Endodermal cell (in vitro differentiated cells): ENCODE data around the gene GRK1. TPM values are rescaled to one million over a fixed set of nuclear protein-coding genes. Genes with fewer than 3 reads are reported as not detected.

Source experiments
- DNase-seq: peaks from one replicate; pipeline ENCODE4 v3.0.0-alpha.2; 2017
- H3K27ac ChIP-seq: 2 replicates; pipeline ENCODE4 v1.5.1; 2013; ENCODE audit warnings: mild to moderate bottlenecking, low read depth, low read length, moderate library complexity
- H3K27me3 ChIP-seq: 2 replicates; pipeline ENCODE4 v1.6.1; 2013; ENCODE audit warnings: mild to moderate bottlenecking, low read length, moderate library complexity; ENCODE audit not compliant: insufficient read depth, control insufficient read depth, poor library complexity, severe bottlenecking
- H3K36me3 ChIP-seq: 2 replicates; pipeline ENCODE4 v1.7.0; 2013; ENCODE audit warnings: mild to moderate bottlenecking, low read length, moderate library complexity; ENCODE audit not compliant: control insufficient read depth, insufficient read depth
- H3K4me1 ChIP-seq: one replicate; pipeline ENCODE4 v1.7.0; 2013; ENCODE audit warnings: low read length; ENCODE audit not compliant: control insufficient read depth, insufficient read depth
- H3K4me3 ChIP-seq: 2 replicates; pipeline ENCODE4 v1.5.1; 2013; ENCODE audit warnings: mild to moderate bottlenecking, low read length, moderate library complexity
- H3K9ac ChIP-seq: 2 replicates; pipeline ENCODE4 v1.6.1; 2013; ENCODE audit warnings: mild to moderate bottlenecking, low read length, moderate library complexity; ENCODE audit not compliant: poor library complexity, severe bottlenecking; ENCODE audit errors: extremely low read depth
- H3K9me3 ChIP-seq: 2 replicates; pipeline ENCODE4 v1.6.1; 2013; ENCODE audit warnings: mild to moderate bottlenecking, low read length, moderate library complexity; ENCODE audit not compliant: control insufficient read depth
- H3K27ac Mint-ChIP-seq: 2 replicates; pipeline ENCODE4 v1.8.0; 2020; ENCODE audit warnings: mixed read lengths
- H3K27me3 Mint-ChIP-seq: 2 replicates; pipeline ENCODE4 v1.8.0; 2021; ENCODE audit warnings: mild to moderate bottlenecking, mixed read lengths; ENCODE audit not compliant: insufficient read depth
- H3K36me3 Mint-ChIP-seq: 2 replicates; pipeline ENCODE4 v1.8.0; 2020; ENCODE audit warnings: low read depth, mixed read lengths
- H3K4me1 Mint-ChIP-seq: 2 replicates; pipeline ENCODE4 v1.8.0; 2020; ENCODE audit warnings: mixed read lengths
- H3K4me3 Mint-ChIP-seq: 2 replicates; pipeline ENCODE4 v1.8.0; 2020; ENCODE audit warnings: mild to moderate bottlenecking, moderate library complexity, mixed read lengths
- H3K9me3 Mint-ChIP-seq: 2 replicates; pipeline ENCODE4 v1.8.0; 2020; ENCODE audit warnings: mild to moderate bottlenecking, mixed read lengths
- WGBS, 2 experiments: methylation state at CpG; one replicate each; pipeline versions ENCODE4 v1.1.5 to v1.1.7; 2013; ENCODE audit warnings: missing lambda C conversion rate in 2 of 2, mixed read lengths in 1 of 2; ENCODE audit not compliant: insufficient coverage in 1 of 2, insufficient read length in 1 of 2; 5-methylcytosine and 5-hydroxymethylcytosine counted together
- total RNA-seq, 2 donors: library from RNA; stranded (reverse); fragmentation: NEBNext Ultra II Directional in 1 of 2; extraction: Animal tissue kit (Norgen Biotek cat#: 25700) in 1 of 2; gene quantifications; 2 replicates in 1 of 2; 3 replicates in 1 of 2; pipeline ENCODE4 v1.2.1, GENCODE V29; 2021
- TF ChIP-seq, protein P1 (sequence below): fragments of 200-600 bp; sonication (generic); conservative IDR thresholded peaks from 2 replicates; pipeline ENCODE4 v1.5.0; 2021; ENCODE audit warnings: antibody characterized with exemption, mild to moderate bottlenecking

Gene GRK1
- total RNA-seq, 2 donors from 2014 or later: 1.7 to 2.5 TPM

- no peaks in the 10 kb centered on the region for H3K36me3 ChIP-seq
- no peaks in the 10 kb centered on the region for H3K9me3 Mint-ChIP-seq
- no peaks in the 10 kb centered on the region for H3K27me3 ChIP-seq
- peaks cover 2% of the 10 kb centered on the region for H3K27me3 Mint-ChIP-seq
- no peaks in the 10 kb centered on the region for H3K9me3 ChIP-seq
- H3K9ac ChIP-seq: no peak overlapping the region
- H3K27ac Mint-ChIP-seq: no peak overlapping the region
- DNase-seq: no peak
- TF ChIP-seq, protein P1, sequence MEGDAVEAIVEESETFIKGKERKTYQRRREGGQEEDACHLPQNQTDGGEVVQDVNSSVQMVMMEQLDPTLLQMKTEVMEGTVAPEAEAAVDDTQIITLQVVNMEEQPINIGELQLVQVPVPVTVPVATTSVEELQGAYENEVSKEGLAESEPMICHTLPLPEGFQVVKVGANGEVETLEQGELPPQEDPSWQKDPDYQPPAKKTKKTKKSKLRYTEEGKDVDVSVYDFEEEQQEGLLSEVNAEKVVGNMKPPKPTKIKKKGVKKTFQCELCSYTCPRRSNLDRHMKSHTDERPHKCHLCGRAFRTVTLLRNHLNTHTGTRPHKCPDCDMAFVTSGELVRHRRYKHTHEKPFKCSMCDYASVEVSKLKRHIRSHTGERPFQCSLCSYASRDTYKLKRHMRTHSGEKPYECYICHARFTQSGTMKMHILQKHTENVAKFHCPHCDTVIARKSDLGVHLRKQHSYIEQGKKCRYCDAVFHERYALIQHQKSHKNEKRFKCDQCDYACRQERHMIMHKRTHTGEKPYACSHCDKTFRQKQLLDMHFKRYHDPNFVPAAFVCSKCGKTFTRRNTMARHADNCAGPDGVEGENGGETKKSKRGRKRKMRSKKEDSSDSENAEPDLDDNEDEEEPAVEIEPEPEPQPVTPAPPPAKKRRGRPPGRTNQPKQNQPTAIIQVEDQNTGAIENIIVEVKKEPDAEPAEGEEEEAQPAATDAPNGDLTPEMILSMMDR: no peak
- H3K4me1 ChIP-seq: no peaks in the 10 kb centered on the region
- H3K4me3 Mint-ChIP-seq: no peak overlapping the region
- H3K4me1 Mint-ChIP-seq: no peaks in the 10 kb centered on the region
- H3K36me3 Mint-ChIP-seq: no peaks in the 10 kb centered on the region
- 87 to 92% methylated on average over 15 to 22 of the region's 22 CpGs for WGBS, 2 experiments
- no peak overlapping the region for H3K27ac ChIP-seq
- no peak overlapping the region for H3K4me3 ChIP-seq
These were observed 72.7 kb downstream of the GRK1 start for GRCh38 chr13:113739527-113740285.

DNA sequence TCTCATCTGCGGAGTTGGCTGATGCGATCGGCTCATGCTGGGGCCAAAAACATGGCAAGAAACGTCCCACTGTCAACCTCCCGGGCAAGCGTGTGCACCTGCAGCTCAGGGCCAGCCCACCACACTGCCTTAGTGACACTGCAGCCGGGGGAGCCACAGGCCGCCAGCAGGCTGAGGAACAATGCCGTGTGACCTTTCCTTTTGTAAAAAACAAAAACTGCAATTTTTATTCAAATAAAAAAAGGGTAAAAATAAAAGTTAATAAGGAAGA, 73.2 kb downstream of the GRK1 start:
- Histone ChIP-seq H3K27me3 (no peaks in the 10 kb centered on the region), H3K4me1 (no peaks in the 10 kb centered on the region), H3K9me3 (no peaks in the 10 kb centered on the region), H3K4me3 (no peak overlapping the region), H3K9ac (no peak overlapping the region), H3K36me3 (no peaks in the 10 kb centered on the region), H3K27ac (no peak overlapping the region)
- WGBS, 2 experiments: 86 to 92% methylated on average over 6 to 9 of the region's 9 CpGs
- H3K4me1 Mint-ChIP-seq: no peaks in the 10 kb centered on the region
- H3K27ac Mint-ChIP-seq: no peak overlapping the region
- no peak overlapping the region for H3K4me3 Mint-ChIP-seq
- no peak for DNase-seq
- no peaks in the 10 kb centered on the region for H3K9me3 Mint-ChIP-seq
- no peaks in the 10 kb centered on the region for H3K36me3 Mint-ChIP-seq
- TF ChIP-seq, protein P1: no peak
- peaks cover 2% of the 10 kb centered on the region for H3K27me3 Mint-ChIP-seq

GRCh38 chr13:113740661-113741060, 73.6 kb downstream of the GRK1 start:
- H3K36me3 ChIP-seq: no peaks in the 10 kb centered on the region
- no peaks in the 10 kb centered on the region for H3K27me3 ChIP-seq
- Mint-ChIP-seq H3K9me3 (no peaks in the 10 kb centered on the region), H3K36me3 (no peaks in the 10 kb centered on the region), H3K27me3 (peaks cover 2% of the 10 kb centered on the region), H3K4me1 (no peaks in the 10 kb centered on the region), H3K27ac (no peak overlapping the region), H3K4me3 (no peak overlapping the region)
- TF ChIP-seq, protein P1: no peak
- H3K9ac ChIP-seq: no peak overlapping the region
- no peaks in the 10 kb centered on the region for H3K4me1 ChIP-seq
- no peak for DNase-seq
- no peaks in the 10 kb centered on the region for H3K9me3 ChIP-seq
- H3K27ac ChIP-seq: no peak overlapping the region
- no peak overlapping the region for H3K4me3 ChIP-seq
- WGBS, 2 experiments: 89 to 99% methylated on average over 12 to 16 of the region's 16 CpGs
